DOHH2 (cell line): ENCODE measurements around the gene ARHGEF5.

Experiments used
- H3F3A ChIP-seq: fragments of 200-600 bp; sonication (generic), shearing (Covaris generic); 2 replicates; pipeline ENCODE4 v1.6.0; 2016; ENCODE audit warnings: antibody characterized with exemption, mild to moderate bottlenecking; ENCODE audit not compliant: control insufficient read depth, insufficient read depth
- H3K27ac ChIP-seq: fragments of 200-600 bp; sonication (generic); 2 replicates; pipeline ENCODE4 v1.5.1; 2014; ENCODE audit warnings: low read depth, mild to moderate bottlenecking, low read length, moderate library complexity
- H3K27me3 ChIP-seq: fragments of 200-600 bp; sonication (generic); 2 replicates; pipeline ENCODE4 v1.6.1; 2014; ENCODE audit warnings: mild to moderate bottlenecking, low read length, mixed read lengths; ENCODE audit not compliant: control insufficient read depth
- H3K36me3 ChIP-seq: fragments of 200-600 bp; sonication (generic); 2 replicates; pipeline ENCODE4 v1.6.1; 2014; ENCODE audit warnings: mild to moderate bottlenecking, low read length, moderate library complexity, mixed read lengths; ENCODE audit not compliant: control insufficient read depth
- H3K4me1 ChIP-seq: fragments of 200-600 bp; sonication (generic); 2 replicates; pipeline ENCODE4 v1.6.1; 2014; ENCODE audit warnings: mild to moderate bottlenecking, low read length, mixed read lengths; ENCODE audit not compliant: control insufficient read depth
- H3K4me2 ChIP-seq: fragments of 200-600 bp; sonication (generic); 2 replicates; pipeline ENCODE4 v1.6.0; 2014; ENCODE audit warnings: mild to moderate bottlenecking, low read length, moderate library complexity
- H3K4me3 ChIP-seq: fragments of 200-600 bp; sonication (generic); 2 replicates; pipeline ENCODE4 v1.5.1; 2014; ENCODE audit warnings: mild to moderate bottlenecking, low read length, mixed read lengths
- H3K79me2 ChIP-seq: fragments of 200-600 bp; sonication (generic); 2 replicates; pipeline ENCODE4 v1.6.1; 2014; ENCODE audit warnings: mild to moderate bottlenecking, low read length, mixed read lengths; ENCODE audit not compliant: control insufficient read depth
- H3K9me2 ChIP-seq: fragments of 200-600 bp; sonication (generic); replicated peaks from 2 replicates; pipeline ENCODE4 v1.6.1; 2014; ENCODE audit warnings: mild to moderate bottlenecking, low read length, mixed read lengths; ENCODE audit not compliant: control insufficient read depth
- H3K9me3 ChIP-seq: fragments of 200-600 bp; sonication (generic); 2 replicates; pipeline ENCODE4 v1.6.1; 2014; ENCODE audit warnings: antibody characterized with exemption, low read length, mixed read lengths; ENCODE audit not compliant: control insufficient read depth, insufficient read depth
- H4K20me1 ChIP-seq: fragments of 200-600 bp; sonication (generic); 2 replicates; pipeline ENCODE4 v1.6.0; 2014; ENCODE audit warnings: low read depth, mild to moderate bottlenecking, antibody characterized with exemption, low read length, moderate library complexity; ENCODE audit not compliant: control insufficient read depth, insufficient read depth
- EZH2phosphoT487 ChIP-seq: fragments of 200-600 bp; sonication (generic); IDR thresholded peaks from 2 replicates; pipeline ENCODE4 v1.6.1; 2017; ENCODE audit warnings: borderline replicate concordance, mild to moderate bottlenecking, antibody characterized with exemption, low read length, moderate library complexity, mixed read lengths
- TF ChIP-seq, protein P1 (sequence below): fragments of 200-600 bp; sonication (generic); IDR thresholded peaks from one replicate; pipeline ENCODE4 v1.5.1; 2014; ENCODE audit warnings: antibody characterized with exemption, mild to moderate bottlenecking, low read depth, low read length; ENCODE audit not compliant: poor library complexity, severe bottlenecking

ARHGEF5 gene

DNA sequence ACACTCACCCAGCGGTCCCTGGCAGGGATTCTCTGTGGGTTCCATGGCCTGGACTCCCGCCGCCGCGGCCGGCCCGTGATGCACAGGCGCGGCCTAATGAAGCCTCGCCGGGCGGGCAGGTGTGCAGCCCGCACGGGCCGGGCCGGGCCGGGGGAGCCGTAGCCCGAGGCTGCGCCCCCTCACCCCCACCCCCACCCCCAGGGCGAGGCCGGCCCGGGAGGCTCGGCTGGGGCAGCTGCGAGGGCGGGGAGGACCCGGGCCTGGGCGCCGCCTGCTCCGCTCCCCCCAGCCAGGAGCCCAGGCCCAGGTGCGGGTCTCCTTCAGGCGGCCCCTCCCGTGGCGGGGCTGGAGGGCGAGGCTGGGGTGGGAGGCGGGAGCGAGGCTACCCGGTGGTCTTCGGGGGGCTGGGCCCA, 48.5 kb downstream of the ARHGEF5 start, which contains the start of gene NOBOX:
Gene NOBOX, minus strand, starts transcription at position 45 of the 413 bp plus-strand sequence.
- Histone ChIP-seq H3K9me2 (no peaks in the 10 kb centered on the region), H4K20me1 (no peaks in the 10 kb centered on the region), H3K4me3 (no peak within 1 kb of the TSS), H3K36me3 (no peaks in the 10 kb centered on the region), H3K4me1 (no peaks in the 10 kb centered on the region), H3K27me3 (no peaks in the 10 kb centered on the region), H3F3A (no peaks in the 10 kb centered on the region), H3K4me2 (no peak within 1 kb of the TSS), H3K79me2 (no peaks in the 10 kb centered on the region), H3K27ac (no peak within 1 kb of the TSS), H3K9me3 (no peaks in the 10 kb centered on the region)
- TF ChIP-seq, protein P1, sequence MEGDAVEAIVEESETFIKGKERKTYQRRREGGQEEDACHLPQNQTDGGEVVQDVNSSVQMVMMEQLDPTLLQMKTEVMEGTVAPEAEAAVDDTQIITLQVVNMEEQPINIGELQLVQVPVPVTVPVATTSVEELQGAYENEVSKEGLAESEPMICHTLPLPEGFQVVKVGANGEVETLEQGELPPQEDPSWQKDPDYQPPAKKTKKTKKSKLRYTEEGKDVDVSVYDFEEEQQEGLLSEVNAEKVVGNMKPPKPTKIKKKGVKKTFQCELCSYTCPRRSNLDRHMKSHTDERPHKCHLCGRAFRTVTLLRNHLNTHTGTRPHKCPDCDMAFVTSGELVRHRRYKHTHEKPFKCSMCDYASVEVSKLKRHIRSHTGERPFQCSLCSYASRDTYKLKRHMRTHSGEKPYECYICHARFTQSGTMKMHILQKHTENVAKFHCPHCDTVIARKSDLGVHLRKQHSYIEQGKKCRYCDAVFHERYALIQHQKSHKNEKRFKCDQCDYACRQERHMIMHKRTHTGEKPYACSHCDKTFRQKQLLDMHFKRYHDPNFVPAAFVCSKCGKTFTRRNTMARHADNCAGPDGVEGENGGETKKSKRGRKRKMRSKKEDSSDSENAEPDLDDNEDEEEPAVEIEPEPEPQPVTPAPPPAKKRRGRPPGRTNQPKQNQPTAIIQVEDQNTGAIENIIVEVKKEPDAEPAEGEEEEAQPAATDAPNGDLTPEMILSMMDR, result no peak
- no peak for TF ChIP-seq EZH2phosphoT487

DNA sequence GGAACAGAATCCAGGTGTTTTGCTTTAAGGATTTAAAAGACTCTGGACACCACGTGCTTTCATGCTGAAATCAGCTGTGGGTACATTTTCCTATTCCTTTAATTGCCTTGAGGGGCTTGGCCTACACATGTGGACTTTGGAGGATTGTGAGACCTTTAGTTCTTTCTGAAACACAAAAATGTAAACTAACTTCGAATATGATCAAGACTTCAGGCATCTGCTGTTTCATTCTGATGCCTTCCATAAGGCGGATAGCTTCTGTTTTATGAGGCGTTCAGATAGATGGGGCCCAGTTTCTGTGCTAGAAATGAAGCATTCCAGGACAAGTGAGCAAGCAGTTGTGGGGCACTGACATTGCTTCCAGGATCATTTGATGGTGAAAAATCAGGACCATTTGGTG, 49.7 kb downstream of the ARHGEF5 start:
- no peaks in the 10 kb centered on the region for H3K36me3 ChIP-seq
- H3K4me1 ChIP-seq, result no peaks in the 10 kb centered on the region
- no peaks in the 10 kb centered on the region for H3K9me2 ChIP-seq
- H3K9me3 ChIP-seq, result no peaks in the 10 kb centered on the region
- no peak overlapping the region for H3K4me2 ChIP-seq
- no peaks in the 10 kb centered on the region for H4K20me1 ChIP-seq
- no peaks in the 10 kb centered on the region for H3K27me3 ChIP-seq
- no peaks in the 10 kb centered on the region for H3K79me2 ChIP-seq
- H3K27ac ChIP-seq, result no peak overlapping the region
- TF ChIP-seq, protein P1, result no peak
- no peak for TF ChIP-seq EZH2phosphoT487
- no peaks in the 10 kb centered on the region for H3F3A ChIP-seq
- no peak overlapping the region for H3K4me3 ChIP-seq

DNA sequence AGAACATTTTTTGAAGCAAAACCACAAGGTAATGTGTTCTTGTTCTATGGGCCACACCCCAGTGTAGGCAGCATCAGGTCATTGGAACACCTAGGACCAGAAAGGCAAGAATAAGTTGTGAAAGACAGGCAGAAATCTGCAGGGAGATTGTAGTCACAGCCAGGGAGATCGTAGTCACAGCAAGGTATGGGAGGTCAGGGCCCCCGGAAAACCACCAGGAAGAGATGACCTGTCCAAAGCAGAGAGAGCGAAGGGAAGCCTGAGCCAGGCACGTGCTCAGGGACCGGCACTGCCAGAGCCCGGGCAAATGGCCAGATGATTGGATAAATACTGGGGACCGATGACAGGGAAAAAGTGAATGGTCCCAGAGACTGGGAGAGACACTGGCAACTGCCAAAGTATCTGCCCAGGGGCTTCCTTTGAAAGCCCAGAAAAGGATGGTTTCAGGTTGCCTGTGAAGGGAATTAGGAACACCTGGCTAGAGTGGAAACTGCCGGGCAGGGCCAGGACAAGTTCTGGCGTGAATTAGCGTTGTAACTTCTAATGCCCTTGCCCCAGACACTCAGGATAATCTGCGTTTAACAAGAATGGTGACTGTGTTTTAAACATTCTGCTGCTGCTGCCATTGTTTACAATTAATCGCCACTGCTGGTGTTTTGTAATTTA, 52.2 kb downstream of the ARHGEF5 start:
- Histone ChIP-seq H3K9me3 (no peaks in the 10 kb centered on the region), H3K9me2 (no peaks in the 10 kb centered on the region), H3K4me1 (no peaks in the 10 kb centered on the region), H3K4me2 (no peak overlapping the region), H3F3A (no peaks in the 10 kb centered on the region), H3K27me3 (no peaks in the 10 kb centered on the region), H3K36me3 (no peaks in the 10 kb centered on the region), H3K4me3 (no peak overlapping the region), H4K20me1 (no peaks in the 10 kb centered on the region), H3K27ac (no peak overlapping the region), H3K79me2 (no peaks in the 10 kb centered on the region)
- TF ChIP-seq, protein P1, result no peak
- TF ChIP-seq EZH2phosphoT487, result no peak

DNA sequence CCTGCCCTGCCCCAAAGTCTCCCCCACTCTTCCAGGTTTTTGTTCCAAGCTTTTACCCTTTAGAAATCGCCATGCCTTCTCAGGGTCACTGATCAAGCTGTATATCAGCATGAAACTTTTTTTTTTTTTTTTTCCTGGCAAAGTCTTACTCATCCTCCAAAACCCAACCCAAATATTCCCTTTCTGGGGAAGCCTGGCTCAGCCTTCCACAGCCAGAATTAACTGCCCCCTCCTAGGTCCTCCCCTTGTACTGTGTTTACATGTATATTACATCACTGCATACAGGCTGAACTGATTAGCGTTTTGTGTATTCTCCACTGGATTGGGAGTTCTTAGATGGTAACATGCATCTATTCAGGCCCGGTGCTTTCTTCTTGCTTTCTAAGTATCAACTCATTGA, 52.9 kb downstream of the ARHGEF5 start:
- TF ChIP-seq, protein P1, result no peak
- TF ChIP-seq EZH2phosphoT487, result no peak
- H3K9me2 ChIP-seq, result no peaks in the 10 kb centered on the region
- no peak overlapping the region for H3K4me2 ChIP-seq
- H3K4me3 ChIP-seq, result no peak overlapping the region
- H3K4me1 ChIP-seq, result no peaks in the 10 kb centered on the region
- H3K36me3 ChIP-seq, result no peaks in the 10 kb centered on the region
- H3K79me2 ChIP-seq, result no peaks in the 10 kb centered on the region
- no peaks in the 10 kb centered on the region for H4K20me1 ChIP-seq
- H3F3A ChIP-seq, result no peaks in the 10 kb centered on the region
- no peak overlapping the region for H3K27ac ChIP-seq
- no peaks in the 10 kb centered on the region for H3K9me3 ChIP-seq
- no peaks in the 10 kb centered on the region for H3K27me3 ChIP-seq
